ENCODE measurements around the gene FKBP8.

The FKBP8 gene

DNA sequence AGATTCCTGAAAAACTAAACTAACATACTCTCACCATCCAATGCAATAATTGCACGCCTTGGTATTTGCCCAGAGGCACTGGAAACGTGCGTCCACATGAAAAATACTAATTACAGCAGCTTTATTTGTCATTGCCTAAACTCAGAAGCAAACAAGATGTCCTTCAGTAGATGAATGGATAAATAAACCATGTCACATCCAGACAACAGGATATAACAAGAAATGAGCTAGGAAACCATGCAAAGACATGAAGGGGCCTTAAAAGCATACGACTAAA is 46.5 kb downstream of the FKBP8 start:
- TF ChIP-seq SNAI2 (CRISPR knock-in tag; IDR thresholded peaks at IDR 0.05), result no peak
- TF ChIP-seq TCF4 (CRISPR knock-in tag; IDR thresholded peaks at IDR 0.05; ENCODE audit: borderline replicate concordance), result no peak
- TF ChIP-seq, protein P1, sequence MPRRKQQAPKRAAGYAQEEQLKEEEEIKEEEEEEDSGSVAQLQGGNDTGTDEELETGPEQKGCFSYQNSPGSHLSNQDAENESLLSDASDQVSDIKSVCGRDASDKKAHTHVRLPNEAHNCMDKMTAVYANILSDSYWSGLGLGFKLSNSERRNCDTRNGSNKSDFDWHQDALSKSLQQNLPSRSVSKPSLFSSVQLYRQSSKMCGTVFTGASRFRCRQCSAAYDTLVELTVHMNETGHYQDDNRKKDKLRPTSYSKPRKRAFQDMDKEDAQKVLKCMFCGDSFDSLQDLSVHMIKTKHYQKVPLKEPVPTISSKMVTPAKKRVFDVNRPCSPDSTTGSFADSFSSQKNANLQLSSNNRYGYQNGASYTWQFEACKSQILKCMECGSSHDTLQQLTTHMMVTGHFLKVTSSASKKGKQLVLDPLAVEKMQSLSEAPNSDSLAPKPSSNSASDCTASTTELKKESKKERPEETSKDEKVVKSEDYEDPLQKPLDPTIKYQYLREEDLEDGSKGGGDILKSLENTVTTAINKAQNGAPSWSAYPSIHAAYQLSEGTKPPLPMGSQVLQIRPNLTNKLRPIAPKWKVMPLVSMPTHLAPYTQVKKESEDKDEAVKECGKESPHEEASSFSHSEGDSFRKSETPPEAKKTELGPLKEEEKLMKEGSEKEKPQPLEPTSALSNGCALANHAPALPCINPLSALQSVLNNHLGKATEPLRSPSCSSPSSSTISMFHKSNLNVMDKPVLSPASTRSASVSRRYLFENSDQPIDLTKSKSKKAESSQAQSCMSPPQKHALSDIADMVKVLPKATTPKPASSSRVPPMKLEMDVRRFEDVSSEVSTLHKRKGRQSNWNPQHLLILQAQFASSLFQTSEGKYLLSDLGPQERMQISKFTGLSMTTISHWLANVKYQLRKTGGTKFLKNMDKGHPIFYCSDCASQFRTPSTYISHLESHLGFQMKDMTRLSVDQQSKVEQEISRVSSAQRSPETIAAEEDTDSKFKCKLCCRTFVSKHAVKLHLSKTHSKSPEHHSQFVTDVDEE (CRISPR knock-in tag; IDR thresholded peaks at IDR 0.05), result no peak
- no peak for TF ChIP-seq PPARA (CRISPR knock-in tag; IDR thresholded peaks at IDR 0.05; ENCODE audit: borderline replicate concordance)
- no peak for TF ChIP-seq ZNF565 (CRISPR knock-in tag; conservative IDR thresholded peaks at IDR 0.05; ENCODE audit: low read depth)
- no peak for TF ChIP-seq BACH2 (CRISPR knock-in tag; IDR thresholded peaks at IDR 0.05; ENCODE audit: borderline replicate concordance)
- no peak for TF ChIP-seq ISL1 (CRISPR knock-in tag; IDR thresholded peaks at IDR 0.05)
- no peak for TF ChIP-seq ZNF8 (CRISPR knock-in tag; IDR thresholded peaks at IDR 0.05)
- TF ChIP-seq, protein P2, sequence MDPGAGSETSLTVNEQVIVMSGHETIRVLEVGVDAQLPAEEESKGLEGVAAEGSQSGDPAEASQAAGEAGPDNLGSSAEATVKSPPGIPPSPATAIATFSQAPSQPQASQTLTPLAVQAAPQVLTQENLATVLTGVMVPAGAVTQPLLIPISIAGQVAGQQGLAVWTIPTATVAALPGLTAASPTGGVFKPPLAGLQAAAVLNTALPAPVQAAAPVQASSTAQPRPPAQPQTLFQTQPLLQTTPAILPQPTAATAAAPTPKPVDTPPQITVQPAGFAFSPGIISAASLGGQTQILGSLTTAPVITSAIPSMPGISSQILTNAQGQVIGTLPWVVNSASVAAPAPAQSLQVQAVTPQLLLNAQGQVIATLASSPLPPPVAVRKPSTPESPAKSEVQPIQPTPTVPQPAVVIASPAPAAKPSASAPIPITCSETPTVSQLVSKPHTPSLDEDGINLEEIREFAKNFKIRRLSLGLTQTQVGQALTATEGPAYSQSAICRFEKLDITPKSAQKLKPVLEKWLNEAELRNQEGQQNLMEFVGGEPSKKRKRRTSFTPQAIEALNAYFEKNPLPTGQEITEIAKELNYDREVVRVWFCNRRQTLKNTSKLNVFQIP (CRISPR knock-in tag; IDR thresholded peaks at IDR 0.05; ENCODE audit: borderline replicate concordance, low read depth), result no peak
- no peak for TF ChIP-seq ZC3H10 (CRISPR knock-in tag; IDR thresholded peaks at IDR 0.05)
- no peak for TF ChIP-seq OSR1 (CRISPR knock-in tag; IDR thresholded peaks at IDR 0.05)
- TF ChIP-seq, protein P3, sequence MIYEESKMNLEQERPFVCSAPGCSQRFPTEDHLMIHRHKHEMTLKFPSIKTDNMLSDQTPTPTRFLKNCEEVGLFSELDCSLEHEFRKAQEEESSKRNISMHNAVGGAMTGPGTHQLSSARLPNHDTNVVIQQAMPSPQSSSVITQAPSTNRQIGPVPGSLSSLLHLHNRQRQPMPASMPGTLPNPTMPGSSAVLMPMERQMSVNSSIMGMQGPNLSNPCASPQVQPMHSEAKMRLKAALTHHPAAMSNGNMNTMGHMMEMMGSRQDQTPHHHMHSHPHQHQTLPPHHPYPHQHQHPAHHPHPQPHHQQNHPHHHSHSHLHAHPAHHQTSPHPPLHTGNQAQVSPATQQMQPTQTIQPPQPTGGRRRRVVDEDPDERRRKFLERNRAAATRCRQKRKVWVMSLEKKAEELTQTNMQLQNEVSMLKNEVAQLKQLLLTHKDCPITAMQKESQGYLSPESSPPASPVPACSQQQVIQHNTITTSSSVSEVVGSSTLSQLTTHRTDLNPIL (CRISPR knock-in tag; IDR thresholded peaks at IDR 0.05; ENCODE audit: low read depth), result no peak
- no peak for TF ChIP-seq TOX (CRISPR knock-in tag; IDR thresholded peaks at IDR 0.05; ENCODE audit: borderline replicate concordance)
- TF ChIP-seq ESRRG (CRISPR knock-in tag; IDR thresholded peaks at IDR 0.05), result no peak
- TF ChIP-seq ARNTL (CRISPR knock-in tag; IDR thresholded peaks at IDR 0.05; ENCODE audit: borderline replicate concordance, low read depth), result no peak
- TF ChIP-seq, protein P4, sequence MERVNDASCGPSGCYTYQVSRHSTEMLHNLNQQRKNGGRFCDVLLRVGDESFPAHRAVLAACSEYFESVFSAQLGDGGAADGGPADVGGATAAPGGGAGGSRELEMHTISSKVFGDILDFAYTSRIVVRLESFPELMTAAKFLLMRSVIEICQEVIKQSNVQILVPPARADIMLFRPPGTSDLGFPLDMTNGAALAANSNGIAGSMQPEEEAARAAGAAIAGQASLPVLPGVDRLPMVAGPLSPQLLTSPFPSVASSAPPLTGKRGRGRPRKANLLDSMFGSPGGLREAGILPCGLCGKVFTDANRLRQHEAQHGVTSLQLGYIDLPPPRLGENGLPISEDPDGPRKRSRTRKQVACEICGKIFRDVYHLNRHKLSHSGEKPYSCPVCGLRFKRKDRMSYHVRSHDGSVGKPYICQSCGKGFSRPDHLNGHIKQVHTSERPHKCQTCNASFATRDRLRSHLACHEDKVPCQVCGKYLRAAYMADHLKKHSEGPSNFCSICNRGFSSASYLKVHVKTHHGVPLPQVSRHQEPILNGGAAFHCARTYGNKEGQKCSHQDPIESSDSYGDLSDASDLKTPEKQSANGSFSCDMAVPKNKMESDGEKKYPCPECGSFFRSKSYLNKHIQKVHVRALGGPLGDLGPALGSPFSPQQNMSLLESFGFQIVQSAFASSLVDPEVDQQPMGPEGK (CRISPR knock-in tag; IDR thresholded peaks at IDR 0.05; ENCODE audit: borderline replicate concordance), result no peak
- TF ChIP-seq CSDC2 (CRISPR knock-in tag; IDR thresholded peaks at IDR 0.05), result no peak
- no peak for TF ChIP-seq RARB (CRISPR knock-in tag; IDR thresholded peaks at IDR 0.05)
- no peak for TF ChIP-seq ZFP3 (CRISPR knock-in tag; IDR thresholded peaks at IDR 0.05)
- TF ChIP-seq ZNF70 (CRISPR knock-in tag; IDR thresholded peaks at IDR 0.05), result no peak
- ATAC-seq, result no peak

DNA sequence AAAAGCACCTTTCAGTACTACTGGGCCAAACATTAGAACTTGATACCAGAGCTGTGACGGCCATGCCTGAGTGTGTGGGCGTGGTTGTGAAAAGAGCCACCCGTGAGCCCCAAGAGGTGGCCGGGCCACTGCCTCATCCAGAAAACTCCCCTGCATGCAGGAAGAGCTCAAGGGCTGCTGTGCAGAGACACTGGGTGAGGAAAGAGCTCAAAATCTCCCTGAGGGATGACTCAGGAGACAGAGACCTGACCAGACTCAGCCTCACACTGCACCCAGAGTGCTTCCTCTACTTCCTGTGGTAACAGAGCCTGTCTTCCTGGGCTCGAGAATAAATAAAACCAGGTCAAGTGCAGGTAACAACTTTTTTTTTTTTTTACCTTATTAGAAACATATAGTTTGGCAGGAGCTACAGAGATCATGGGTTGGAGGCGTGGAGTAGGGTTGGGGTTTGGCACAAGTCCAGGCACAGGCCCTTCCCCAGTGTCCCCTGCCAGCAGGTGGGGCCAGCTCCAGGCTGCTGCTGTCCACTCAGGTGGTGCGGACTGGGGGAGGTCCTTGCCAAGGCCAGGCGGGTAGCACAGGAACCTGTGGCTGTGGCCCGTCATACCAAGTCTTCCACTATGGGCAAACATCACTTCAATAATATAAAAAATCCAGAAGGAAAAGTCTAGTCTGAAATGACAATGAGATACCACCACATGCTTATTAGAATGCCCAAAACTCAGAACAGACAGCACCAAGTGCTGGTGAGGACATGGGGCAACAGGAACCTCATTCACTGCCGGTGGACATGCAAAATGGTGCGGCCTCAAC is 47.0 kb downstream of the FKBP8 start:
- ATAC-seq, result peak; percentile 80
- no peak for TF ChIP-seq SNAI2 (CRISPR knock-in tag; IDR thresholded peaks at IDR 0.05)
- TF ChIP-seq, protein P5, sequence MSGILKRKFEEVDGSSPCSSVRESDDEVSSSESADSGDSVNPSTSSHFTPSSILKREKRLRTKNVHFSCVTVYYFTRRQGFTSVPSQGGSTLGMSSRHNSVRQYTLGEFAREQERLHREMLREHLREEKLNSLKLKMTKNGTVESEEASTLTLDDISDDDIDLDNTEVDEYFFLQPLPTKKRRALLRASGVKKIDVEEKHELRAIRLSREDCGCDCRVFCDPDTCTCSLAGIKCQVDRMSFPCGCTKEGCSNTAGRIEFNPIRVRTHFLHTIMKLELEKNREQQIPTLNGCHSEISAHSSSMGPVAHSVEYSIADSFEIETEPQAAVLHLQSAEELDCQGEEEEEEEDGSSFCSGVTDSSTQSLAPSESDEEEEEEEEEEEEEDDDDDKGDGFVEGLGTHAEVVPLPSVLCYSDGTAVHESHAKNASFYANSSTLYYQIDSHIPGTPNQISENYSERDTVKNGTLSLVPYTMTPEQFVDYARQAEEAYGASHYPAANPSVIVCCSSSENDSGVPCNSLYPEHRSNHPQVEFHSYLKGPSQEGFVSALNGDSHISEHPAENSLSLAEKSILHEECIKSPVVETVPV (CRISPR knock-in tag; IDR thresholded peaks at IDR 0.05), result no peak
- no peak for TF ChIP-seq BACH2 (CRISPR knock-in tag; IDR thresholded peaks at IDR 0.05; ENCODE audit: borderline replicate concordance)
- no peak for TF ChIP-seq ESRRG (CRISPR knock-in tag; IDR thresholded peaks at IDR 0.05)
- TF ChIP-seq ZC3H10 (CRISPR knock-in tag; IDR thresholded peaks at IDR 0.05), result no peak
- TF ChIP-seq ZNF565 (CRISPR knock-in tag; conservative IDR thresholded peaks at IDR 0.05; ENCODE audit: low read depth), result no peak
- TF ChIP-seq, protein P4 (CRISPR knock-in tag; IDR thresholded peaks at IDR 0.05; ENCODE audit: borderline replicate concordance), result no peak
- no peak for TF ChIP-seq ZNF8 (CRISPR knock-in tag; IDR thresholded peaks at IDR 0.05)
- TF ChIP-seq, protein P2 (CRISPR knock-in tag; IDR thresholded peaks at IDR 0.05; ENCODE audit: borderline replicate concordance, low read depth), result no peak
- no peak for TF ChIP-seq TOX (CRISPR knock-in tag; IDR thresholded peaks at IDR 0.05; ENCODE audit: borderline replicate concordance)
- no peak for TF ChIP-seq PPARA (CRISPR knock-in tag; IDR thresholded peaks at IDR 0.05; ENCODE audit: borderline replicate concordance)
